IgD-negative memory B cell (primary cell): ENCODE measurements around the gene NLRP8. TPM values are rescaled to one million over a fixed set of nuclear protein-coding genes. Genes with fewer than 3 reads are reported as not detected.
"Not testable (repeated sequence)": the region's sequence is repeated elsewhere in the genome, so short reads cannot be mapped to it uniquely, and the experiment has no call there.

Experiments used
- H3K27ac Mint-ChIP-seq, 3 donors: one replicate each; pipeline ENCODE4 v1.8.0; 2020 to 2022; ENCODE audit warnings: mild to moderate bottlenecking in 3 of 3, mixed read lengths in 3 of 3, moderate library complexity in 1 of 3
- H3K27me3 Mint-ChIP-seq: one replicate; pipeline ENCODE4 v1.8.0; 2021; ENCODE audit warnings: mixed read lengths
- H3K36me3 Mint-ChIP-seq: one replicate; pipeline ENCODE4 v1.8.0; 2020; ENCODE audit warnings: mild to moderate bottlenecking, mixed read lengths
- H3K4me1 Mint-ChIP-seq, 3 donors: one replicate each; pipeline ENCODE4 v1.8.0; 2020 to 2022; ENCODE audit warnings: mixed read lengths in 3 of 3, mild to moderate bottlenecking in 1 of 3
- H3K4me3 Mint-ChIP-seq, 4 donors: one replicate each; pipeline ENCODE4 v1.8.0; 2020 to 2022; ENCODE audit warnings: mild to moderate bottlenecking in 4 of 4, mixed read lengths in 4 of 4, moderate library complexity in 3 of 4
- H3K9me3 Mint-ChIP-seq, 3 donors: one replicate each; pipeline ENCODE4 v1.8.0; 2020 to 2021; ENCODE audit warnings: mixed read lengths in 3 of 3, mild to moderate bottlenecking in 1 of 3
- polyA plus RNA-seq: library from polyadenylated mRNA; unstranded; fragments of 300-500 nt; fragmentation: Illumina TruSeq; gene quantifications from one replicate; pipeline ENCODE4 v1.2.3, GENCODE V29; 2021

The NLRP8 gene
- polyA plus RNA-seq, 1 donor from 2014 or later = not detected

- H3K36me3 Mint-ChIP-seq = no peaks in the 10 kb centered on the region
- peaks cover 5 to 7% (median 6%) of the 10 kb centered on the region in 3 donors for H3K9me3 Mint-ChIP-seq
- H3K4me1 Mint-ChIP-seq = peaks cover 0 to 5% (median 2%) of the 10 kb centered on the region in 3 donors
- H3K4me3 Mint-ChIP-seq = no peak overlapping the region
- H3K27me3 Mint-ChIP-seq = peaks cover 5% of the 10 kb centered on the region
- no peak overlapping the region for H3K27ac Mint-ChIP-seq
Observed at GRCh38 chr19:55939206-55939605, 8.4 kb upstream of the NLRP8 start.

- H3K9me3 Mint-ChIP-seq = peaks cover 3 to 7% (median 5%) of the 10 kb centered on the region in 3 donors
Observed at GRCh38 chr19:55940306-55940705, 7.3 kb upstream of the NLRP8 start.

GRCh38 chr19:55950566-55950965 is 2.9 kb downstream of the NLRP8 start:
- not testable (repeated sequence) for H3K27ac Mint-ChIP-seq, H3K36me3 Mint-ChIP-seq, H3K4me3 Mint-ChIP-seq, H3K4me1 Mint-ChIP-seq, H3K27me3 Mint-ChIP-seq
- peaks cover 5 to 14% (median 9%) of the 10 kb centered on the region in 3 donors for H3K9me3 Mint-ChIP-seq

More at GRCh38 chr19:55940306-55940705, 7.3 kb upstream of the NLRP8 start:
- Mint-ChIP-seq H3K27me3 (peaks cover 5% of the 10 kb centered on the region), H3K27ac (no peak overlapping the region), H3K4me3 (no peak overlapping the region), H3K4me1 (peaks cover 0 to 5% (median 2%) of the 10 kb centered on the region in 3 donors), H3K36me3 (no peaks in the 10 kb centered on the region)

GRCh38 chr19:55956431-55956830 is 8.8 kb downstream of the NLRP8 start:
- no peaks in the 10 kb centered on the region for H3K27me3 Mint-ChIP-seq
- peaks cover under 1 to 4% (median 3%) of the 10 kb centered on the region in 3 donors for H3K9me3 Mint-ChIP-seq
- H3K36me3 Mint-ChIP-seq = no peaks in the 10 kb centered on the region
- H3K4me3 Mint-ChIP-seq = no peak overlapping the region
- H3K4me1 Mint-ChIP-seq = no peaks in the 10 kb centered on the region
- no peak overlapping the region for H3K27ac Mint-ChIP-seq

GRCh38 chr19:55958356-55958755 is 10.7 kb downstream of the NLRP8 start:
- Mint-ChIP-seq H3K36me3 (no peaks in the 10 kb centered on the region), H3K27ac (no peak overlapping the region), H3K27me3 (no peaks in the 10 kb centered on the region), H3K9me3 (peaks cover 0 to 4% (median 0%) of the 10 kb centered on the region in 3 donors), H3K4me3 (no peak overlapping the region), H3K4me1 (no peaks in the 10 kb centered on the region)

GRCh38 chr19:55959996-55960675 is 12.5 kb downstream of the NLRP8 start:
- Mint-ChIP-seq H3K4me3 (no peak overlapping the region), H3K4me1 (no peaks in the 10 kb centered on the region), H3K27ac (peak overlapping the region in 1 of 3 donors; percentile 24), H3K27me3 (no peaks in the 10 kb centered on the region), H3K36me3 (no peaks in the 10 kb centered on the region), H3K9me3 (peaks cover 0 to 4% (median 0%) of the 10 kb centered on the region in 3 donors)

- no peaks in the 10 kb centered on the region for H3K4me1 Mint-ChIP-seq
- H3K9me3 Mint-ChIP-seq = peaks cover under 1 to 7% (median under 1%) of the 10 kb centered on the region in 3 donors
- no peak overlapping the region for H3K4me3 Mint-ChIP-seq
- H3K36me3 Mint-ChIP-seq = no peaks in the 10 kb centered on the region
- no peak overlapping the region for H3K27ac Mint-ChIP-seq
- H3K27me3 Mint-ChIP-seq = no peaks in the 10 kb centered on the region
Observed at GRCh38 chr19:55962186-55962585, 14.6 kb downstream of the NLRP8 start.

GRCh38 chr19:55973982-55974381 is 26.4 kb downstream of the NLRP8 start:
- no peaks in the 10 kb centered on the region for H3K36me3 Mint-ChIP-seq
- H3K4me1 Mint-ChIP-seq = no peaks in the 10 kb centered on the region
- no peak overlapping the region for H3K27ac Mint-ChIP-seq
- peaks cover 9 to 24% (median 10%) of the 10 kb centered on the region in 3 donors for H3K9me3 Mint-ChIP-seq
- no peak overlapping the region for H3K4me3 Mint-ChIP-seq
- H3K27me3 Mint-ChIP-seq = peaks cover 4% of the 10 kb centered on the region

GRCh38 chr19:55980415-55980814 is 32.8 kb downstream of the NLRP8 start:
- H3K4me3 Mint-ChIP-seq = no peak overlapping the region
- H3K36me3 Mint-ChIP-seq = no peaks in the 10 kb centered on the region
- no peak overlapping the region for H3K27ac Mint-ChIP-seq
- H3K4me1 Mint-ChIP-seq = no peaks in the 10 kb centered on the region
- peaks cover 3% of the 10 kb centered on the region for H3K27me3 Mint-ChIP-seq
- peaks cover 7 to 19% (median 9%) of the 10 kb centered on the region in 3 donors for H3K9me3 Mint-ChIP-seq

GRCh38 chr19:55985254-55985653 is 37.6 kb downstream of the NLRP8 start:
- Mint-ChIP-seq H3K4me1 (no peaks in the 10 kb centered on the region), H3K27ac (no peak overlapping the region), H3K9me3 (peaks cover 2 to 6% (median 3%) of the 10 kb centered on the region in 3 donors), H3K27me3 (no peaks in the 10 kb centered on the region), H3K36me3 (no peaks in the 10 kb centered on the region), H3K4me3 (no peak overlapping the region)

- Mint-ChIP-seq H3K36me3 (no peaks in the 10 kb centered on the region), H3K9me3 (peaks cover 2 to 5% (median 3%) of the 10 kb centered on the region in 3 donors), H3K4me1 (no peaks in the 10 kb centered on the region), H3K4me3 (no peak within 1 kb of the TSS), H3K27ac (no peak within 1 kb of the TSS), H3K27me3 (no peaks in the 10 kb centered on the region)
Observed at GRCh38 chr19:55986487-55986886, 38.9 kb downstream of the NLRP8 start, which contains the start of gene NLRP5. Gene NLRP5, plus strand, starts transcription at chr19:55986775.

GRCh38 chr19:55990831-55991230 is 43.2 kb downstream of the NLRP8 start:
- Mint-ChIP-seq H3K4me1 (no peaks in the 10 kb centered on the region), H3K27ac (no peak overlapping the region), H3K4me3 (no peak overlapping the region), H3K36me3 (no peaks in the 10 kb centered on the region), H3K9me3 (peaks cover 2 to 19% (median 16%) of the 10 kb centered on the region in 3 donors), H3K27me3 (peaks cover 3% of the 10 kb centered on the region)

GRCh38 chr19:55993492-55993891 is 45.9 kb downstream of the NLRP8 start:
- H3K9me3 Mint-ChIP-seq = peaks cover 3 to 27% (median 22%) of the 10 kb centered on the region in 3 donors
- no peaks in the 10 kb centered on the region for H3K36me3 Mint-ChIP-seq
- H3K27ac Mint-ChIP-seq = peak overlapping the region in 1 of 3 donors; percentile 62
- no peaks in the 10 kb centered on the region for H3K4me1 Mint-ChIP-seq
- no peak overlapping the region for H3K4me3 Mint-ChIP-seq
- H3K27me3 Mint-ChIP-seq = peaks cover 3% of the 10 kb centered on the region

- Mint-ChIP-seq H3K4me1 (no peaks in the 10 kb centered on the region), H3K36me3 (peaks cover 2% of the 10 kb centered on the region), H3K27me3 (no peaks in the 10 kb centered on the region), H3K4me3 (no peak overlapping the region), H3K27ac (no peak overlapping the region), H3K9me3 (peaks cover 3 to 16% (median 8%) of the 10 kb centered on the region in 3 donors)
Observed at GRCh38 chr19:56014765-56015164, 67.1 kb downstream of the NLRP8 start.

GRCh38 chr19:56015756-56016155 is 68.1 kb downstream of the NLRP8 start:
- Mint-ChIP-seq H3K4me1 (no peaks in the 10 kb centered on the region), H3K27ac (no peak overlapping the region)

GRCh38 chr19:56019325-56019724 is 71.7 kb downstream of the NLRP8 start:
- H3K27me3 Mint-ChIP-seq, H3K4me1 Mint-ChIP-seq, H3K36me3 Mint-ChIP-seq, H3K4me3 Mint-ChIP-seq, H3K27ac Mint-ChIP-seq: not testable (repeated sequence)
- H3K9me3 Mint-ChIP-seq = peaks cover 0 to 15% (median 11%) of the 10 kb centered on the region in 3 donors

More at GRCh38 chr19:56015756-56016155, 68.1 kb downstream of the NLRP8 start:
- H3K4me3 Mint-ChIP-seq = no peak overlapping the region
- H3K9me3 Mint-ChIP-seq = peaks cover 3 to 15% (median 8%) of the 10 kb centered on the region in 3 donors
- H3K27me3 Mint-ChIP-seq = no peaks in the 10 kb centered on the region
- peaks cover 2% of the 10 kb centered on the region for H3K36me3 Mint-ChIP-seq
